Dedifferentiated amniotic fluid mesenchymal stem cell (primary cell): ENCODE results near the gene P3H1.
"Not testable (repeated sequence)": the region's sequence is repeated elsewhere in the genome, so short reads cannot be mapped to it uniquely, and the experiment has no call there.

Source experiments
- DNase-seq: peaks from one replicate; pipeline ENCODE4 v3.0.0-alpha.2; 2016; ENCODE audit errors: extremely low spot score

Gene P3H1

GRCh38 chr1:42773420-42773819, 6.6 kb upstream of the P3H1 start:
- no peak for DNase-seq

- no peak for DNase-seq
Observed at GRCh38 chr1:42769811-42770210, 3.0 kb upstream of the P3H1 start.

GRCh38 chr1:42768172-42768571, 1.3 kb upstream of the P3H1 start:
- DNase-seq = no peak

- no peak for DNase-seq
Observed at GRCh38 chr1:42767510-42768000, 727 bp upstream of the P3H1 start.

- peak; percentile 76 for DNase-seq
Observed at GRCh38 chr1:42765832-42766740, 742 bp downstream of the P3H1 start.

GRCh38 chr1:42765269-42765668, 1.6 kb downstream of the P3H1 start:
- no peak for DNase-seq

- DNase-seq = no peak
Observed at GRCh38 chr1:42762269-42762668, 4.6 kb downstream of the P3H1 start.

- DNase-seq = no peak
Observed at GRCh38 chr1:42761567-42761966, 5.3 kb downstream of the P3H1 start.

- DNase-seq = no peak
Observed at GRCh38 chr1:42759114-42759513, 7.7 kb downstream of the P3H1 start.

GRCh38 chr1:42758641-42759040, 8.2 kb downstream of the P3H1 start:
- DNase-seq = no peak

GRCh38 chr1:42757892-42758275, 8.9 kb downstream of the P3H1 start:
- no peak for DNase-seq

- peak; percentile 56 for DNase-seq
Observed at GRCh38 chr1:42756956-42757891, 9.6 kb downstream of the P3H1 start.

GRCh38 chr1:42753070-42753469, 13.8 kb downstream of the P3H1 start:
- DNase-seq = no peak

- DNase-seq = no peak
Observed at GRCh38 chr1:42752284-42752683, 14.5 kb downstream of the P3H1 start.

- DNase-seq = not testable (repeated sequence)
Observed at GRCh38 chr1:42751511-42752070, 15.2 kb downstream of the P3H1 start.

GRCh38 chr1:42750041-42750440, 16.8 kb downstream of the P3H1 start:
- no peak for DNase-seq

- no peak for DNase-seq
Observed at GRCh38 chr1:42748461-42749410, 18.1 kb downstream of the P3H1 start.

- no peak for DNase-seq
Observed at GRCh38 chr1:42748021-42748420, 18.8 kb downstream of the P3H1 start.

GRCh38 chr1:42747125-42747524, 19.7 kb downstream of the P3H1 start:
- DNase-seq = no peak

- no peak for DNase-seq
Observed at GRCh38 chr1:42746436-42747105, 20.3 kb downstream of the P3H1 start.
